Smooth muscle cell (in vitro differentiated cells): ENCODE data around the gene APOA1. TPM values are rescaled to one million over a fixed set of nuclear protein-coding genes. Genes with fewer than 3 reads are reported as not detected.
"Not testable (repeated sequence)": the region's sequence is repeated elsewhere in the genome, so short reads cannot be mapped to it uniquely, and the experiment has no call there.

Experiments
- DNase-seq: peaks from one replicate; lab custom pipeline; 2025; ENCODE audit not compliant: unreplicated experiment; lab: John Stamatoyannopoulos, UW
- H2AFZ ChIP-seq: fragments of 200-600 bp; sonication (generic); 2 replicates; pipeline ENCODE4 v1.6.0; 2016; ENCODE audit warnings: antibody characterized with exemption, low read depth, mild to moderate bottlenecking
- H3F3A ChIP-seq: fragments of 200-600 bp; sonication (generic); 2 replicates; pipeline ENCODE4 v1.6.0; 2017; ENCODE audit warnings: antibody characterized with exemption, low read depth
- H3K27ac ChIP-seq: fragments of 200-600 bp; sonication (generic); 2 replicates; pipeline ENCODE4 v1.5.1; 2016; ENCODE audit warnings: low read depth, mild to moderate bottlenecking
- H3K27me3 ChIP-seq: fragments of 200-600 bp; sonication (generic); 2 replicates; pipeline ENCODE4 v1.6.1; 2016; ENCODE audit warnings: low read depth, mild to moderate bottlenecking
- H3K36me3 ChIP-seq: fragments of 200-600 bp; sonication (generic); 2 replicates; pipeline ENCODE4 v1.5.1; 2016; ENCODE audit warnings: low read depth
- H3K4me1 ChIP-seq: fragments of 200-600 bp; sonication (generic); 2 replicates; pipeline ENCODE4 v1.5.1; 2016; ENCODE audit warnings: low read depth
- H3K4me2 ChIP-seq: fragments of 200-600 bp; sonication (generic); 2 replicates; pipeline ENCODE4 v1.6.0; 2016; ENCODE audit warnings: mild to moderate bottlenecking
- H3K4me3 ChIP-seq: fragments of 200-600 bp; sonication (generic); 2 replicates; pipeline ENCODE4 v1.5.1; 2016; ENCODE audit warnings: mild to moderate bottlenecking
- H3K79me2 ChIP-seq: fragments of 200-600 bp; sonication (generic); 2 replicates; pipeline ENCODE4 v1.6.0; 2016; ENCODE audit warnings: low read depth, mild to moderate bottlenecking
- H3K9ac ChIP-seq: fragments of 200-600 bp; sonication (generic); 2 replicates; pipeline ENCODE4 v1.6.0; 2016; ENCODE audit warnings: low read depth
- H3K9me3 ChIP-seq: fragments of 200-600 bp; sonication (generic); replicated peaks from 2 replicates; pipeline ENCODE4 v1.5.1; 2016; ENCODE audit warnings: low read depth
- H4K20me1 ChIP-seq: fragments of 200-600 bp; sonication (generic); 2 replicates; pipeline ENCODE4 v1.6.0; 2016; ENCODE audit warnings: low read depth
- CTCF ChIP-seq: fragments of 200-600 bp; sonication (generic); IDR thresholded peaks from 2 replicates; pipeline ENCODE4 v1.5.1; 2017; ENCODE audit warnings: borderline replicate concordance, mild to moderate bottlenecking, antibody characterized with exemption; ENCODE audit not compliant: insufficient read depth, poor library complexity, severe bottlenecking
- WGBS: methylation state at CpG from one replicate; pipeline ENCODE4 v1.1.7; 2016; ENCODE audit warnings: low lambda C conversion rate; 5-methylcytosine and 5-hydroxymethylcytosine counted together
- polyA plus RNA-seq: library from polyadenylated mRNA; unstranded; fragments of >200 nt; fragmentation: Nextera tagmentation; extraction: Ambion mirVana; gene quantifications from 2 replicates; pipeline ENCODE4 v1.2.1, GENCODE V29; 2016
- total RNA-seq: library from RNA; depleted of rRNA; stranded (reverse); fragments of >200 nt; gene quantifications from 2 replicates; pipeline ENCODE4 v1.2.3, GENCODE V29; 2014

Gene APOA1
- total and polyA plus RNA-seq, 2 experiments from 2014 or later = 2.5 to 3.2 TPM

DNA sequence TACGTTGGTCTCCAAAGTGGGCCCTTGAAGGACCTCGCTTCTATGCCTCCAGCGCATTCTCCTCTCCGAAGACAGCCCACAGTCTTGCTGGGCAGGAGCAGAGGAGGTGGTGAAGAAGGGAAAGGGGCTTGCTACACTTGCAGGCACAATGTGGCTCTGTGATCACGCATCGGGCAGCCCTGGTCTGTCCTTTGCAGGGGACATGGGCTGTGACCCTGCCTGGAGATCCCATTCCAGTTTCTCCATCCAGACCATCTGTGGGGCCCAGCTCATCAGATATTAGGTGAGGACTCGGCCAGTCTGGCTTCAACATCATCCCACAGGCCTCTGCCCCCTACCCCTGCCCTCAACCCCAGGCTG is 810 bp downstream of the APOA1 start:
- peak overlapping the region; percentile 16 for H3K4me3 ChIP-seq
- over 99% methylated on average over 6 of the region's 7 CpGs for WGBS
- no peak for DNase-seq
- H3K36me3 ChIP-seq = no peaks in the 10 kb centered on the region
- H3K27ac ChIP-seq = no peak overlapping the region
- no peak overlapping the region for H3K4me2 ChIP-seq
- H3K27me3 ChIP-seq = no peaks in the 10 kb centered on the region
- no peak overlapping the region for H3K9ac ChIP-seq
- H2AFZ ChIP-seq = no peak overlapping the region
- H3K9me3 ChIP-seq = no peaks in the 10 kb centered on the region
- H3F3A ChIP-seq = no peaks in the 10 kb centered on the region
- TF ChIP-seq CTCF = no peak
- H4K20me1 ChIP-seq = no peaks in the 10 kb centered on the region
- no peaks in the 10 kb centered on the region for H3K79me2 ChIP-seq
- H3K4me1 ChIP-seq = peaks cover 3% of the 10 kb centered on the region

DNA sequence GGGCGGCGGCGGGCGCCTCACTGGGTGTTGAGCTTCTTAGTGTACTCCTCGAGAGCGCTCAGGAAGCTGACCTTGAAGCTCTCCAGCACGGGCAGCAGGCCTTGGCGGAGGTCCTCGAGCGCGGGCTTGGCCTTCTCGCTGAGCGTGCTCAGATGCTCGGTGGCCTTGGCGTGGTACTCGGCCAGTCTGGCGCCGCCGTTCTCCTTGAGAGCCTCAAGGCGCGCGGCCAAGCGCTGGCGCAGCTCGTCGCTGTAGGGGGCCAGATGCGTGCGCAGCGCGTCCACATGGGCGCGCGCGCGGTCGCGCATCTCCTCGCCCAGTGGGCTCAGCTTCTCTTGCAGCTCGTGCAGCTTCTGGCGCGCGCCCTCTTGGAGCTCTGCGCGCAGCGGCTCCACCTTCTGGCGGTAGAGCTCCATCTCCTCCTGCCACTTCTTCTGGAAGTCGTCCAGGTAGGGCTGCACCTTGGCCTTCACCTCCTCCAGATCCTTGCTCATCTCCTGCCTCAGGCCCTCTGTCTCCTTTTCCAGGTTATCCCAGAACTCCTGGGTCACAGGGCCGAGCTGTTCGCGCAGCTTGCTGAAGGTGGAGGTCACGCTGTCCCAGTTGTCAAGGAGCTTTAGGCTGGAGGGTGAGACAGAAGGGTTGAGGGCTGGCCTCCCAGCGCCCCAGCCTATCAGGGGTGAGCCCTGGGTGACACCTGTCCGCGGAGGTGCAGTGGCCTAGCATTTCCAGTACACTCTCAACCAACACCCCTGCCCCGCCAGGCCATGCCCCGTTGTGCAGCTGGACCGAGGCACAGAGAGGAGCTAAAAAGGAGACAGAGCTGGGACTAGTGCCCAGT is 1.4 kb downstream of the APOA1 start:
- Histone ChIP-seq H3K9me3 (no peaks in the 10 kb centered on the region), H2AFZ (peak overlapping the region; percentile 71), H3K36me3 (no peaks in the 10 kb centered on the region), H3K27me3 (no peaks in the 10 kb centered on the region), H3K4me1 (peaks cover 3% of the 10 kb centered on the region), H3K9ac (no peak overlapping the region), H4K20me1 (no peaks in the 10 kb centered on the region), H3K4me3 (peak overlapping the region; percentile 43), H3K79me2 (no peaks in the 10 kb centered on the region), H3F3A (no peaks in the 10 kb centered on the region), H3K4me2 (peak overlapping the region; percentile 76), H3K27ac (no peak overlapping the region)
- peak; percentile 31 for TF ChIP-seq CTCF
- 16% methylated on average over 53 of the region's 57 CpGs for WGBS
- peak; percentile 49 for DNase-seq

DNA sequence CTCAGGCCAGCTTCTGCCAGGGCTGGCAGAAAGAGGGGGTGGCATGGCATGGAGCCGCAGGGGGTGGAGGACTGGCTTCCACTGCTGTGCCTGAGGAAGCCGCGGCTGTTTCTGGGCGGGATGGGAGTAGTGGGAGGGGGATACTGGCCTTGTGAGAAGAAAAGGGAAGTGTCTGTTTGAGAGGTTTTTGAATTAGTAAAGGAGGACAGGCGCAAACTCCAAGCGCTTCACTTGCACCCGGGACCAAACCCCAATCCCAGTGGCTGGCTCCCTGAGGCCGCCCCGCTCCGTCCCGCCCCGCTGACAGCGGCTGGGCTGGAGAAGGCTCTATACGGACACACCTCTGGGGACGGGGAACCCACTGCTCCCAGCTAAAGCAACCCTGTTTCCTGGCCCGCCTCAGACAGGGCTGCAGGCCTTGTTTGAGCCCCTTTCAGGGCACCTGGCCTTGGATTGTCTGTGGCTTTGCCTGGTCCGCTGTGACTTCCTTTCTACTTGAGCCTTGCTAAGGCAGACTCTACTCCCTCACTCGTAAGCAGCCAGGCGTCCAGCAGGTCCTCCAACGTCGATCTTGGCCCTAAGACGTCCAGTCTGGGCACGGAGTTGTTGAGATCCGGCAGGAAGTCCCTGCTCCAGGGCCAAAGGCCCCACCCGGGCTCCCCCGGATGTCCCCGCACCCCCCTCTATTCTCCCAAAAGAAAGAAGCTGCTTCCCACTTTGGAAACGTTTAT is 2.2 kb downstream of the APOA1 start:
- Histone ChIP-seq H2AFZ (peak overlapping the region; percentile 71), H3K36me3 (no peaks in the 10 kb centered on the region), H3K4me1 (peaks cover 3% of the 10 kb centered on the region), H3K27ac (no peak overlapping the region), H3K4me3 (peak overlapping the region; percentile 43), H4K20me1 (no peaks in the 10 kb centered on the region), H3K79me2 (no peaks in the 10 kb centered on the region), H3K27me3 (no peaks in the 10 kb centered on the region), H3K4me2 (peak overlapping the region; percentile 76), H3K9ac (no peak overlapping the region), H3K9me3 (no peaks in the 10 kb centered on the region), H3F3A (no peaks in the 10 kb centered on the region)
- 69% methylated on average over 27 of the region's 28 CpGs for WGBS
- DNase-seq = no peak
- no peak for TF ChIP-seq CTCF

DNA sequence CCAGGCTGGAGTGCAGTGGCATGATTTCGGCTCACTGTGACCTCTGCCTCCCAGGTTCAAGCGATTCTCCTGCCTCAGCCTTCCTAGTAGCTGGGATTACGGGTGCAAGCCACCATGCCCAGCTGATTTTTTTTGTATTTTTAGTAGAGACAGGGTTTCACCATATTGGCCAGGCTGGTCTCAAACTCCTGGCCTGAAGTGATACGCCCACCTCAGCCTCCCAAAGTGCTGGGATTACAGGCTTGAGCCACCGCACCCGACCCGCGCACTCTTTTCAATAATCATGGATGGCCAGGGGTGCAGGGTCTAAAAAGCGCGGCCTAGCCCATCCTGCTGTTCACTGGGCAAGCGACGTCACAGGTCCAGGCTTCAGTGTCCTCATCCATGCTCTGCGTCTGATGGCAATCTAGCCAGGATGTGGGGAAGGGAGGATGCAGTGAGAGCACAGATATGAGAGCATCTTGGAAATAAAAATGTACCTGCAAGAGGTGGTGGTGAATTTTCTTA is 2.8 kb downstream of the APOA1 start:
- not testable (repeated sequence) for H4K20me1 ChIP-seq, DNase-seq, H3K4me2 ChIP-seq, H3F3A ChIP-seq, H3K9me3 ChIP-seq, H3K79me2 ChIP-seq, H2AFZ ChIP-seq, H3K4me3 ChIP-seq, H3K4me1 ChIP-seq, H3K36me3 ChIP-seq, H3K27ac ChIP-seq, H3K27me3 ChIP-seq, H3K9ac ChIP-seq
- 86% methylated on average over 13 of the region's 13 CpGs for WGBS
